Body of pancreas (tissue), 4 donors: ENCODE results near the gene KIF23. TPM values are rescaled to one million over a fixed set of nuclear protein-coding genes. Genes with fewer than 3 reads are reported as not detected.

ENCODE experiments used
- ATAC-seq: fragments of 150-250 bp; one replicate; pipeline ENCODE4 v1.9.1; 2016
- DNase-seq, 4 donors: peaks; one replicate each; pipeline ENCODE4 v3.0.0-alpha.2; 2019
- H3K27ac ChIP-seq, 4 donors: fragments of 200-600 bp; sonication (generic); 1 replicate in 3 of 4; 2 replicates in 1 of 4; pipeline versions ENCODE4 v1.5.1 to v1.6.1; 2016 to 2019; ENCODE audit warnings: mild to moderate bottlenecking in 1 of 4, mixed read lengths in 1 of 4, moderate library complexity in 1 of 4
- H3K27me3 ChIP-seq, 2 donors: fragments of 200-600 bp; sonication (generic); one replicate each; pipeline ENCODE4 v1.6.0; 2016; ENCODE audit warnings: mild to moderate bottlenecking in 1 of 2
- H3K36me3 ChIP-seq, 2 donors: fragments of 200-600 bp; sonication (generic); replicated peaks in 1 of 2; 2 replicates each; pipeline ENCODE4 v1.5.1; 2016; ENCODE audit warnings: low read depth in 2 of 2; ENCODE audit not compliant: insufficient read depth in 1 of 2
- H3K4me1 ChIP-seq: fragments of 200-600 bp; sonication (generic); one replicate; pipeline ENCODE4 v1.6.0; 2016
- H3K4me3 ChIP-seq, 2 donors: fragments of 200-600 bp; sonication (generic); 1 replicate in 1 of 2; 2 replicates in 1 of 2; pipeline ENCODE4 v1.5.1; 2016 to 2019
- H3K9me3 ChIP-seq, 3 donors: fragments of 200-600 bp; sonication (generic); 1 replicate in 2 of 3; 2 replicates in 1 of 3; pipeline ENCODE4 v1.5.1; 2016
- POLR2A ChIP-seq, 3 donors: fragments of 450-650 bp; IDR thresholded peaks; one replicate each; pipeline ENCODE4 v1.6.1; 2016; ENCODE audit warnings: antibody characterized with exemption in 3 of 3, mild to moderate bottlenecking in 2 of 3
- WGBS, 2 donors: methylation state at CpG; one replicate each; pipeline ENCODE4 v1.1.5; 2017; 5-methylcytosine and 5-hydroxymethylcytosine counted together
- intact Hi-C: fragments of 100-400 bp; cut with DNase I; formaldehyde crosslinking; loops from one replicate; pipeline ENCODE4 v1.15.1; 2023
- total RNA-seq, 2 donors: library from RNA; depleted of rRNA; stranded (reverse); fragments of >200 nt; gene quantifications; one replicate each; pipeline ENCODE4 v1.1.0, GENCODE V29; 2016
- TF ChIP-seq, protein P1 (sequence below), 7 experiments: fragments of 450-650 bp in 4 of 7; fragments of 200-600 bp in 3 of 7; sonication (generic) in 3 of 7; IDR thresholded peaks; one replicate each; pipeline ENCODE4 v1.5.1; 2016 to 2019; ENCODE audit warnings: antibody characterized with exemption in 7 of 7

Gene KIF23
- total RNA-seq, 2 donors from 2014 or later, result 0.99 to 2.9 TPM

DNA sequence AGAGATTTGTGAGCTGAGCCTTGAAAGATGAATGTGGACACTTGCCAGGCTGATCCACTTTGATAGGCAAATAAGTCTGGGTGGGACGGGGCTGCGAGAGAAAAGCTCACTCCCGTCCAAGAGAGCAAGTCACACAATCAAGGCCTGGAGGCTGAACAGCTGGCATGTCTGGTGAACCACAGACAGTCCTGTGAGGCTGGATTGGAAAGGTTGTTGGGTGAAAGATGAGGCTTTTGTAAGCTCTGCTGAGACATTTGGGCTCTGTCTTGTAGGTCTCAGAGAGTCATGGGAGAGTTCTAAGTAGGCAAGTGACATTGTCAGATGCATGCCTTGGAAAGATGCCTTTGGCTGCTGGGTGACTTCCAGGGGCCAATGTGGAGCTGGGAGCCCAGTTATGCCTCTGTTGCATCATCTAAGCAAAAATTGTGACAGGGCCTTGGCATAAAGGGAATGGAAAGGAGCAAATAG, 76.9 kb downstream of the KIF23 start:
- H3K27ac ChIP-seq, result peak overlapping the region in 2 of 4 donors; percentile 41 to 42
- no peaks in the 10 kb centered on the region for H3K9me3 ChIP-seq
- 37% methylated on average over 3 of the region's 3 CpGs for WGBS, 2 donors
- H3K4me1 ChIP-seq, result peaks cover 42% of the 10 kb centered on the region
- intact Hi-C loops, result no loop called here
- ATAC-seq (no peak), DNase-seq (no peak)
- no peaks in the 10 kb centered on the region for H3K36me3 ChIP-seq
- H3K27me3 ChIP-seq, result no peaks in the 10 kb centered on the region
- no peak overlapping the region for H3K4me3 ChIP-seq
- TF ChIP-seq, protein P1, sequence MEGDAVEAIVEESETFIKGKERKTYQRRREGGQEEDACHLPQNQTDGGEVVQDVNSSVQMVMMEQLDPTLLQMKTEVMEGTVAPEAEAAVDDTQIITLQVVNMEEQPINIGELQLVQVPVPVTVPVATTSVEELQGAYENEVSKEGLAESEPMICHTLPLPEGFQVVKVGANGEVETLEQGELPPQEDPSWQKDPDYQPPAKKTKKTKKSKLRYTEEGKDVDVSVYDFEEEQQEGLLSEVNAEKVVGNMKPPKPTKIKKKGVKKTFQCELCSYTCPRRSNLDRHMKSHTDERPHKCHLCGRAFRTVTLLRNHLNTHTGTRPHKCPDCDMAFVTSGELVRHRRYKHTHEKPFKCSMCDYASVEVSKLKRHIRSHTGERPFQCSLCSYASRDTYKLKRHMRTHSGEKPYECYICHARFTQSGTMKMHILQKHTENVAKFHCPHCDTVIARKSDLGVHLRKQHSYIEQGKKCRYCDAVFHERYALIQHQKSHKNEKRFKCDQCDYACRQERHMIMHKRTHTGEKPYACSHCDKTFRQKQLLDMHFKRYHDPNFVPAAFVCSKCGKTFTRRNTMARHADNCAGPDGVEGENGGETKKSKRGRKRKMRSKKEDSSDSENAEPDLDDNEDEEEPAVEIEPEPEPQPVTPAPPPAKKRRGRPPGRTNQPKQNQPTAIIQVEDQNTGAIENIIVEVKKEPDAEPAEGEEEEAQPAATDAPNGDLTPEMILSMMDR (IDR thresholded peaks at IDR 0.05), result no peak
- TF ChIP-seq POLR2A (IDR thresholded peaks at IDR 0.05), result no peak

DNA sequence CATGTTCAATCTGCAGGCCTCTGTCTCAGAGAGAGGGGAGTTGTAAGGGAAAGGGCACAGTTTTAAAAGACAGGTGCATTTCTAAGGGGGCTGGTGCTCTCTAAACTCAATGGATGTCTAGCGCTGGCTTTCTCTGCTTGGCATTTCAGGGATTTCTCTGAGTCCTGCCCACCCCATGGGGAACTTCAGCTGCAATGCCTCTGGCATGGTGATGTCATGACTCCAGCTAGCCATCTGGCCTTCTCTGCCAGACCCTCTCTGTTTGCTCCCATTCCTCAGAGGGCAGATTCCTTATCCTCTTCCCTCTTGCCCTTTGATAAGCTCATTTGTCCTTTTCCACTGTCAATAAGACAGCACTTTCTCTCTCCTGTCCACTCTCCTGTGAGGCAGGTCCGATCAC, 79.3 kb downstream of the KIF23 start:
- peaks cover 23% of the 10 kb centered on the region for H3K4me1 ChIP-seq
- H3K4me3 ChIP-seq, result no peak overlapping the region
- no peak for ATAC-seq
- TF ChIP-seq, protein P1 (IDR thresholded peaks at IDR 0.05), result no peak
- no peak for TF ChIP-seq POLR2A (IDR thresholded peaks at IDR 0.05)
- H3K27ac ChIP-seq, result no peak overlapping the region
- H3K27me3 ChIP-seq, result no peaks in the 10 kb centered on the region
- DNase-seq, result no peak
- no peaks in the 10 kb centered on the region for H3K9me3 ChIP-seq
- intact Hi-C loops, result no loop called here
- 88 to 92% methylated on average over 2 of the region's 2 CpGs for WGBS, 2 donors
- no peaks in the 10 kb centered on the region for H3K36me3 ChIP-seq

DNA sequence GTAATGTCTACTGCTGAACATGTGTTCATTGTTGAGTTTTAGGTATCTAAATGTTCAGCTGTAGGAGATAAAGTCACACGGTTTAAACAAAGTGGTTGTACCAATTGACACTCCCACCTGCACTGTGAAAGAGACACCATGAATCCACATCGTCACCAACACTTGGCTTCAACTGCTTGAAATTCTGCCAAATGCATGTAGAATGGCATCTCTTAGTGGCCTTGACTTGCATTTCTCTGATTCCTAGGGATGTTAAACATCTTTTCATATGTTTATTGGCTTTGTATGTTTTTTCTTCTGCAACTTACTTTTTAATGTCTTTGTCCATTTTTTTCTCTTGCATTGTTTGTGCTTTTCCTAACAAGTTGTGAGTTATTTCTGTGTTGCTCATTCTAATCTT, 81.9 kb downstream of the KIF23 start:
- intact Hi-C loops, result no loop called here
- H3K27ac ChIP-seq, result no peak overlapping the region
- DNase-seq, result no peak
- H3K36me3 ChIP-seq, result no peaks in the 10 kb centered on the region
- no peaks in the 10 kb centered on the region for H3K27me3 ChIP-seq
- no peak for ATAC-seq
- WGBS, 2 donors, result 27% methylated on average over 2 of the region's 2 CpGs
- H3K4me1 ChIP-seq, result peaks cover under 1% of the 10 kb centered on the region
- H3K4me3 ChIP-seq, result no peak overlapping the region
- no peaks in the 10 kb centered on the region for H3K9me3 ChIP-seq
- TF ChIP-seq, protein P1 (IDR thresholded peaks at IDR 0.05), result no peak
- no peak for TF ChIP-seq POLR2A (IDR thresholded peaks at IDR 0.05)

DNA sequence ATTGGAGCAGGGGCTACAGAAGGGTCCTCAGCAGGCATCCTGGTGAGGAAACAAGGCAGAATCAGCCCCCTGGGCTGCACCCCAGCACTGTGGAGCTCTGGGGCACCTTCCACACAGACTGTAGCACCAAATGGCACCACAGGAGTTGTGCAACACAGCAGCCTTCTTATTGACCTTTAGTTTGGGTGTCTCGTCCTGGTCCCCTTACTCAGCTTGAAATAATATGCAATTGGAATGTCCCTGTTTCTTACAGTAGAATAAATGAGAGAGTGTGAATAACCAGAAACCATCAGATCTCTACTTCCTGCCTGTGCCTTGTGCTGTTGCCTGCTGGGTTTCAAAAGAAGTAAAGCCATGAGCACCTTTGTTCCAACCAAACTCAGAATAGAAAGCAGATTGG, 82.9 kb downstream of the KIF23 start:
- H3K9me3 ChIP-seq, result no peaks in the 10 kb centered on the region
- no peaks in the 10 kb centered on the region for H3K27me3 ChIP-seq
- no peaks in the 10 kb centered on the region for H3K4me1 ChIP-seq
- no peaks in the 10 kb centered on the region for H3K36me3 ChIP-seq
- no peak overlapping the region for H3K4me3 ChIP-seq
- WGBS, 2 donors, result 88 to 94% methylated on average over 1 of the region's 1 CpG
- ATAC-seq (no peak), DNase-seq (no peak)
- no peak for TF ChIP-seq POLR2A (IDR thresholded peaks at IDR 0.05)
- TF ChIP-seq, protein P1 (IDR thresholded peaks at IDR 0.05), result no peak
- intact Hi-C loops, result no loop called here
- no peak overlapping the region for H3K27ac ChIP-seq

DNA sequence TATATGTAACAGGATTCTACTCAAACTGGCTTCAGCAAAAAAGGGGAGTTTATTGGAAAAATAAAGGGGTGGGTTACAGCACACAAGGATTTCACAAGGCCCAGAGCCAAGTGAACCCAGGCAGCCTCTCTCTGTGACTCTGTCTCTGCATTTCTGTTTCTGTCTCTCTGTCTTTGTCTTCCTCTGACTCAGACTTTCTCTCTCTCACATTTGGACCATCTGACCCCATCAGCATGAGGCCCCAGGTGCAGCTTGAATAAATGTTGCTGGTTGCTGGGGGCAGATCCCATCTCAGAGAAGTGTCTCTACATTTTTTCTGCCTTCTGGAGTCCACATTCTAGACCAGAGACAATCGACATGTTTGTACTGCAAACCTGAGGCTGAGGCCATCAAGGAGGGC, 83.5 kb downstream of the KIF23 start:
- no peak for ATAC-seq
- WGBS, 2 donors, result 60 to 63% methylated on average over 1 of the region's 1 CpG
- no peaks in the 10 kb centered on the region for H3K36me3 ChIP-seq
- no peaks in the 10 kb centered on the region for H3K4me1 ChIP-seq
- H3K9me3 ChIP-seq, result no peaks in the 10 kb centered on the region
- intact Hi-C loops, result no loop called here
- no peak for DNase-seq
- H3K4me3 ChIP-seq, result no peak overlapping the region
- TF ChIP-seq POLR2A (IDR thresholded peaks at IDR 0.05), result no peak
- TF ChIP-seq, protein P1 (IDR thresholded peaks at IDR 0.05), result no peak
- H3K27me3 ChIP-seq, result no peaks in the 10 kb centered on the region
- H3K27ac ChIP-seq, result no peak overlapping the region
